Colonic mucosa (tissue), 4 donors: Measurements from ENCODE around the gene MED13L. TPM values are rescaled to one million over a fixed set of nuclear protein-coding genes. Genes with fewer than 3 reads are reported as not detected.

ENCODE experiments used
- DNase-seq: peaks from one replicate; pipeline ENCODE4 v3.0.0-alpha.2; 2020
- H3K27ac ChIP-seq: fragments of 200-600 bp; one replicate; pipeline ENCODE4 v1.8.0; 2021
- H3K27me3 ChIP-seq: fragments of 200-600 bp; one replicate; pipeline ENCODE4 v1.8.0; 2021
- H3K36me3 ChIP-seq: fragments of 200-600 bp; one replicate; pipeline ENCODE4 v1.8.0; 2021
- H3K4me1 ChIP-seq: fragments of 200-600 bp; one replicate; pipeline ENCODE4 v1.8.0; 2021; ENCODE audit warnings: mild to moderate bottlenecking
- H3K4me3 ChIP-seq: fragments of 200-600 bp; one replicate; pipeline ENCODE4 v1.8.0; 2021
- H3K9ac ChIP-seq, 2 donors: one replicate each; pipeline ENCODE4 v1.7.0; 2013; ENCODE audit warnings: control low read depth in 2 of 2, low read depth in 2 of 2, low read length in 2 of 2
- H3K9me3 ChIP-seq: fragments of 200-600 bp; one replicate; pipeline ENCODE4 v1.8.0; 2021
- intact Hi-C: fragments of 100-400 bp; cut with DNase I; formaldehyde crosslinking; loops from one replicate; pipeline ENCODE4 v1.14.1; 2022
- total RNA-seq, 2 donors: library from RNA; stranded (reverse); fragmentation: NEBNext Ultra II Directional in 1 of 2; extraction: Animal tissue kit (Norgen Biotek cat#: 25700) in 1 of 2; gene quantifications; one replicate each; pipeline ENCODE4 v1.2.1, GENCODE V29; 2021
- TF ChIP-seq, protein P1 (sequence below): fragments of 200-600 bp; IDR thresholded peaks from one replicate; pipeline ENCODE4 v1.8.0; 2022; ENCODE audit warnings: antibody characterized with exemption, mild to moderate bottlenecking
- donor health status: healthy.
- donor health status: DM: no; HTN: no; CAD: no.
- donor health status: DM: no; HTN: no; CAD: no.

MED13L gene
- total RNA-seq, 2 donors from 2014 or later, result 73.8 to 92.6 TPM

GRCh38 chr12:116201359-116201758 lies 76.1 kb downstream of the MED13L start:
- no peaks in the 10 kb centered on the region for H3K27me3 ChIP-seq
- H3K4me1 ChIP-seq, result peaks cover 6% of the 10 kb centered on the region
- H3K36me3 ChIP-seq, result no peaks in the 10 kb centered on the region
- TF ChIP-seq, protein P1, sequence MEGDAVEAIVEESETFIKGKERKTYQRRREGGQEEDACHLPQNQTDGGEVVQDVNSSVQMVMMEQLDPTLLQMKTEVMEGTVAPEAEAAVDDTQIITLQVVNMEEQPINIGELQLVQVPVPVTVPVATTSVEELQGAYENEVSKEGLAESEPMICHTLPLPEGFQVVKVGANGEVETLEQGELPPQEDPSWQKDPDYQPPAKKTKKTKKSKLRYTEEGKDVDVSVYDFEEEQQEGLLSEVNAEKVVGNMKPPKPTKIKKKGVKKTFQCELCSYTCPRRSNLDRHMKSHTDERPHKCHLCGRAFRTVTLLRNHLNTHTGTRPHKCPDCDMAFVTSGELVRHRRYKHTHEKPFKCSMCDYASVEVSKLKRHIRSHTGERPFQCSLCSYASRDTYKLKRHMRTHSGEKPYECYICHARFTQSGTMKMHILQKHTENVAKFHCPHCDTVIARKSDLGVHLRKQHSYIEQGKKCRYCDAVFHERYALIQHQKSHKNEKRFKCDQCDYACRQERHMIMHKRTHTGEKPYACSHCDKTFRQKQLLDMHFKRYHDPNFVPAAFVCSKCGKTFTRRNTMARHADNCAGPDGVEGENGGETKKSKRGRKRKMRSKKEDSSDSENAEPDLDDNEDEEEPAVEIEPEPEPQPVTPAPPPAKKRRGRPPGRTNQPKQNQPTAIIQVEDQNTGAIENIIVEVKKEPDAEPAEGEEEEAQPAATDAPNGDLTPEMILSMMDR, result no peak
- intact Hi-C loops, result no loop called here
- DNase-seq, result no peak
- no peak overlapping the region for H3K9ac ChIP-seq
- H3K27ac ChIP-seq, result no peak overlapping the region
- H3K9me3 ChIP-seq, result no peaks in the 10 kb centered on the region
- no peak overlapping the region for H3K4me3 ChIP-seq

- H3K9me3 ChIP-seq, result no peaks in the 10 kb centered on the region
- H3K4me1 ChIP-seq, result peaks cover 8% of the 10 kb centered on the region
- DNase-seq, result no peak
- H3K27me3 ChIP-seq, result no peaks in the 10 kb centered on the region
- TF ChIP-seq, protein P1, result no peak
- H3K9ac ChIP-seq, result no peak overlapping the region
- no peak overlapping the region for H3K27ac ChIP-seq
- intact Hi-C loops, result no loop called here
- no peak overlapping the region for H3K4me3 ChIP-seq
- no peaks in the 10 kb centered on the region for H3K36me3 ChIP-seq
These were observed 76.7 kb downstream of the MED13L start for GRCh38 chr12:116200812-116201211.

- DNase-seq, result no peak
- Histone ChIP-seq H3K27ac (no peak overlapping the region), H3K4me1 (peaks cover 8% of the 10 kb centered on the region)
These were observed 78.3 kb downstream of the MED13L start for GRCh38 chr12:116199160-116199706.

GRCh38 chr12:116196752-116197718 lies 80.5 kb downstream of the MED13L start:
- Histone ChIP-seq H3K27me3 (no peaks in the 10 kb centered on the region), H3K36me3 (no peaks in the 10 kb centered on the region), H3K9me3 (no peaks in the 10 kb centered on the region), H3K9ac (no peak overlapping the region), H3K4me1 (peaks cover 8% of the 10 kb centered on the region), H3K4me3 (no peak overlapping the region), H3K27ac (no peak overlapping the region)
- peak; percentile 23 for DNase-seq
- TF ChIP-seq, protein P1, result no peak
- intact Hi-C loops, result no loop called here

More at GRCh38 chr12:116199160-116199706, 78.3 kb downstream of the MED13L start:
- Histone ChIP-seq H3K36me3 (no peaks in the 10 kb centered on the region), H3K9me3 (no peaks in the 10 kb centered on the region), H3K27me3 (no peaks in the 10 kb centered on the region), H3K4me3 (no peak overlapping the region), H3K9ac (no peak overlapping the region)
- TF ChIP-seq, protein P1, result no peak
- intact Hi-C loops, result no loop called here

DNA sequence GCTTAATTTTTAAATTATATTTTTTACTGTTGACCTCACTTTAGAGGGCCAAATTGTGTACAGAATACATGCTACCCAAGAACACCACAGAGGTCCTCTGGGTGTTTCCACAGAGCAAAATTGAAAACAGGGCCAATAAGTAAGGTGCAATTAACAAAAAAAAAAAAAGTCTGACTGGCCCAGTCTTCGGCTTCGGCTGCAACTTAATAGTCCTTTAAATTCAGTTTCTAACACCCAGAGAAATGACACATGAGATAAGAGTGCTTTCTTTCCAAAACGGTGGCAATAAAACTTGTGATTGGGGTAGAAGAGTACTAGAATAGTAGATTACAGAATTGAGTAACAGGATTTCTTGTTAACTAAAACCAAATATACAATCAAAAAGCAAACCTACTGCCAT lies 81.3 kb downstream of the MED13L start:
- Histone ChIP-seq H3K9me3 (no peaks in the 10 kb centered on the region), H3K9ac (no peak overlapping the region), H3K36me3 (no peaks in the 10 kb centered on the region), H3K4me1 (peaks cover 8% of the 10 kb centered on the region), H3K27ac (no peak overlapping the region), H3K4me3 (no peak overlapping the region), H3K27me3 (no peaks in the 10 kb centered on the region)
- no peak for DNase-seq
- TF ChIP-seq, protein P1, result no peak
- intact Hi-C loops, result no loop called here
